WI38 (cell line): ENCODE measurements around the gene GPR183.

Experiments used
- H3K4me3 ChIP-seq: 2 replicates; pipeline ENCODE4 v1.5.1; 2011; ENCODE audit warnings: low read depth, mild to moderate bottlenecking, control low read depth, low read length
- TF ChIP-seq, protein P1 (sequence below): IDR thresholded peaks from 2 replicates; pipeline ENCODE4 v1.5.1; 2012; ENCODE audit warnings: low read depth, mild to moderate bottlenecking, control low read depth, low read length

Gene GPR183

DNA sequence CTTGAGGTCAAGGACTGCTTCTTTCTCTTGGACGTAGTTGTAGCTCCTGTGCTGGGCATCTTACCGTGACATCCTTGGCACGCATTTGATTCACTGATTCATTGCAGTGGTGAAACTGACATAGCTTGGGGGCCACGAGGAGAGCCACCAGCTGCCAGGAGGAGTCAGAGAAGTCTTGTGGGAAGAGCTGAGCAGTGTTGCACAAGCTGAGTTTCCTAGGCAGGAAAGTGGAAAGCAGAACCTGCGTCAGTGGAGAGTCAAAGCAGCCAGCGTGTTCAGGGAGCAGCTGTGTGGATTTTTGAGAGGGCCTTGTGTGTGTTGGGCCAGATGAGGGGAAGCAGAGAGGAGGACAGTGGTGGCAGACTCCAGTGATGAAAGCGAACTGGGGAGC is 5.3 kb upstream of the GPR183 start:
- TF ChIP-seq, protein P1, sequence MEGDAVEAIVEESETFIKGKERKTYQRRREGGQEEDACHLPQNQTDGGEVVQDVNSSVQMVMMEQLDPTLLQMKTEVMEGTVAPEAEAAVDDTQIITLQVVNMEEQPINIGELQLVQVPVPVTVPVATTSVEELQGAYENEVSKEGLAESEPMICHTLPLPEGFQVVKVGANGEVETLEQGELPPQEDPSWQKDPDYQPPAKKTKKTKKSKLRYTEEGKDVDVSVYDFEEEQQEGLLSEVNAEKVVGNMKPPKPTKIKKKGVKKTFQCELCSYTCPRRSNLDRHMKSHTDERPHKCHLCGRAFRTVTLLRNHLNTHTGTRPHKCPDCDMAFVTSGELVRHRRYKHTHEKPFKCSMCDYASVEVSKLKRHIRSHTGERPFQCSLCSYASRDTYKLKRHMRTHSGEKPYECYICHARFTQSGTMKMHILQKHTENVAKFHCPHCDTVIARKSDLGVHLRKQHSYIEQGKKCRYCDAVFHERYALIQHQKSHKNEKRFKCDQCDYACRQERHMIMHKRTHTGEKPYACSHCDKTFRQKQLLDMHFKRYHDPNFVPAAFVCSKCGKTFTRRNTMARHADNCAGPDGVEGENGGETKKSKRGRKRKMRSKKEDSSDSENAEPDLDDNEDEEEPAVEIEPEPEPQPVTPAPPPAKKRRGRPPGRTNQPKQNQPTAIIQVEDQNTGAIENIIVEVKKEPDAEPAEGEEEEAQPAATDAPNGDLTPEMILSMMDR: no peak
- H3K4me3 ChIP-seq: no peak overlapping the region

GRCh38 chr13:99311748-99312492 is 4.7 kb upstream of the GPR183 start:
- no peak overlapping the region for H3K4me3 ChIP-seq
- TF ChIP-seq, protein P1: no peak

- no peak overlapping the region for H3K4me3 ChIP-seq
- TF ChIP-seq, protein P1: no peak
These were observed 3.9 kb upstream of the GPR183 start for GRCh38 chr13:99311137-99311536.

- no peak overlapping the region for H3K4me3 ChIP-seq
- TF ChIP-seq, protein P1: no peak
These were observed 3.3 kb upstream of the GPR183 start for GRCh38 chr13:99310382-99311031.

DNA sequence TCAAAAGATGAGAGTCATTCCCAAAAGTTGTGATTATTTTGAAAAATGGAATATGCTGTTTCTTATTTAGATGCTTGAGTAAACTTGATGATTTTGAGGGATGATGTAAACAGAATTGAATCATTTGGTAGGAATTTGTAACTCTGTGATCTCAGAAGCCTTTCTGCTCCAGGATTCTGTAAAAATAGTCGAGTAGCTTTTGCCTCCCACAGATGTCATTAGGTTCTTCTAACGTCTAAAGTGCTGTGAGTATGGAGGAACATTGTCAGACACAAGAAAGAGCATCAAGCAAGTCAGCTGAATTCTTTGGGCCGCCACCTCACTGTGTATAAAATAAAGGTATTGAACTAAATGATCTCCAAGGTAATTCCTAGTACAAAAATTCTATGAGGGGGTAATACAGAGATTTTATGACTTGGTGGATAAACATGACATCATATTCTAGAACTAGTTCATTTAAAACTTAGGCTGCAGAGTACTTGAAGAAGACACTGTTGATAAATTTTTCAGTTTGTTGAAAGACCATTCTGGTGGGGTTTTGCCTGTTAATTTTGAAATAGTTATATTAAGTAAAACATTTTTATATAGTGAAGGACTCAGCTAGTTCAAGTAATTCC is 1.4 kb upstream of the GPR183 start:
- TF ChIP-seq, protein P1: no peak
- H3K4me3 ChIP-seq: no peak overlapping the region

- TF ChIP-seq, protein P1: no peak
- H3K4me3 ChIP-seq: no peak overlapping the region
These were observed 595 bp upstream of the GPR183 start for GRCh38 chr13:99307648-99308339.
